DMS 273 (cell line): ENCODE measurements around the gene COL4A1.
A peak's percentile ranks its signal among the peaks of the same experiment; 100 is the strongest.

Experiments used
- DNase-seq: peaks from one replicate; lab custom pipeline; 2025; ENCODE audit not compliant: unreplicated experiment; lab: John Stamatoyannopoulos, UW

COL4A1 gene

DNA sequence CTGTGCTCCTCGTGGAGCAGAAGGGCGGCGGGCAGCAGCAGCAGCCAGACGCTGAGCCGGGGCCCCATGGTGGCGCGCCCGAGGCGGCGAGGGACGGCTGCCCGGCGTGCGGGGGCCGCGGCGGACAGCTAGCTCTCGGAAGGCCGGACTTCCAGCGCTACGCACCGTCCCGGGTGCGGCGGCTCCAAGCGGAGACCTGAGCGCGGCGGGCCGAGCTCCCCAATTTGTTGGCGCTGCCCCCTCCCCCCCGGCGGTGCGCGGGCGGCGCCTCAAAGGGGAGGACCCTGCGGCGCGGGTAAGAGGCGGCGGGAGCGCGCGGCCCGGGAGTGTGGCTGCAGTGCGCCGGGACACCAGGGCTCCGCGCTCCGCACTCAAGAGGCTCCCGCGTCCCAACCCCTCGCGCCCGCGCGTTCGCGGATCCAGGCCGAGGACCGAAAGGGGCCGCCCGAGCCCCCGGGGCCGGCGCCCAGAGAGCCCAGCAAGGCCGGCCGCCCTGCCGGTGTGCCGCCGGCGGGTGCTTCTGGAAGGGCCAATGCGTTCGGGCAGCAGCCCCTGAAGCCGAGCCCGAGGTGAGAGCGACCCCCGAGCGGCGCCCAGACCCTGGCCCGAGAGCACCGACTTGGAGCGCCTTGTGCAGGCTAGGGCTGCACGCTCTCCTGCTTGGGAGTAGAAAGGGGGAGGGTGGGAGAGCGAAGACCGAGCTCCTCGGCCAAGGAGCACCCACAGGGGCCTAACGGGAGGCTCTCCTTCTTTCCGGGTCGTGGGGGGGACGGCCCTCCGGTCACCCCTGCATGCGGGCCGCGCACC lies at the start of gene COL4A1, which contains the start of gene COL4A2:
Gene COL4A1, minus strand, starts transcription at position 198 of the 807 bp plus-strand sequence. Its CDS starts 130 bp downstream, at position 68.
Gene COL4A2, plus strand, starts transcription at position 325 of the 807 bp plus-strand sequence. CDS start 620 bp downstream, outside the sequence.
- DNase-seq = peak; percentile 77

GRCh38 chr13:110356362-110356761 lies 49.4 kb upstream of the COL4A1 start:
- DNase-seq = no peak

GRCh38 chr13:110354715-110355473 lies 47.9 kb upstream of the COL4A1 start:
- no peak for DNase-seq

GRCh38 chr13:110354123-110354627 lies 47.2 kb upstream of the COL4A1 start:
- no peak for DNase-seq

GRCh38 chr13:110353339-110353977 lies 46.5 kb upstream of the COL4A1 start:
- no peak for DNase-seq

DNA sequence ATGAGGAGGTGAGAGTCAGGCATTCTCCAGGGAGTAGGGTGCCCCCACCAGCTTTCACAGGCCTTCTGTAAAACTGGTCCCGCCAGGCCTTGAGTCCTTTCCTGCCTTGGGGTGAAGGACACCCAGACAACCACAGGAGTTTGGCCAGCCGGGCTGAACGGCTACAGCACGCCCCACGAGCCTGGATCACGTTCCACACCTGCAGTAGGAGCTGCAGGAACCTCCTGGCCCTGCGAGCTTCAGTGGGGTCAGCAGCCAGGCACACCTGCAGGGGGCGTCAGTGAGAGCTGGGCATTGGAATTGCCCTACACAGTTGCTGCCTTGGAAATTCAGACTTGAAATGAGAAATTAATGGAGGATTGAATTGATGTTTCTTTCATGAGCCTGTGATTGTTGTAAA lies 45.8 kb upstream of the COL4A1 start:
- peak; percentile 1 for DNase-seq

DNA sequence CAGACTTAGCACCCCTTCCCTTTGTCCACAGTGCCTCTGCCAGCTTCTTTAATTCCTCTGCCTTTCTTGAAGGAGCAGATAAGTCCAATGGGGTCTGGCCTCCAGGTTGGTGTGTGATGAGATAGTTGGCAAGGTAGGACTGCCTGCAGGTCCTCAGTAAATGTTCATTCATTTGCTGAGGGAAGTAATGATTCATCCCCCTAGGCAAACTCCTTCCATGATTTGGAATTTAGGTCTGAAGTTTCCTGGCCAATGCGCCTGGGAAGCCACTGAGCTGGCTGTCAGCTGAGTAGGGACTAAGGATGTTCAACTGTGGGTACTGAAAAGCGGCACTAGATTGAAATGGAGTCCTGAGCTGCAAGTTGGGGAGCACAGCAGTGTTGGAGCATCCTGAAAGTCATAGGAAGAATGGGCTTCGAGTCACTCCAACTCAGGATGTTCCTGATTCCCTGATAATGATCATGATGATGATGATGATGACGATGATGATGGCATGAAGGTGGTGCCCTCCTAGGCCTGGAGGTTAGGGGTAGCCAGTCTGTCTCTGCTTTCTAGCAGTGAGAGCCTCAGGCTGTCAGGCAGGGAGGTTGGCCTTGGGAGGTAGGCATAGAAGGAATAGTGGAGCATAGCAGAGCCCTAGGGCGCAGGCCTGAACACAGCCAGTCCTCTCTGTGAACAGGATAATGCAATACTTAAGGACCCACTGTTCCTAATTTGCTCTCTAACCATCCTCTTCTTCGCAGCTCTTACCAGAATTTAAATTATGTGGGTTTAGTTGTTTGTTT lies 44.9 kb upstream of the COL4A1 start:
- DNase-seq = no peak

DNA sequence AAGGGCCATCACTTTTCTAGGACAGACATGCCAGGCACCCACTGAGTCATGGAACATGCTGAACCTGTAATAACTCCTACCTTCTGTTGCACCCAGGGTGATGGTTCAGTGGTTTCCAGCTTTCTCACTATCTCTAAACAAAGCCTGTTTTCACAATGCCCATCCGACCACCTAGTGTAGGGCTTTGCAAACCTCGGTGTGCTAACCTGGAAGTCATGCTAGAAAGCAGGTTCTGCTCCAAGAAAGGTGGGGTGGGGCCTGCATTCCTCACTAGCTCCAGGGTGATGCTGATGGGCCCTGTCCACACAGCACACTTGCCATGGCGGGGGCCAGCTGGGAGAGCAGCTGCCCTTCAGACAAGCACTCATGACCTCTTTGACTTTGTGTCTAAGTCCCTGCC lies 43.6 kb upstream of the COL4A1 start:
- no peak for DNase-seq

- DNase-seq = no peak
These were observed 43.1 kb upstream of the COL4A1 start for GRCh38 chr13:110350049-110350448.

DNA sequence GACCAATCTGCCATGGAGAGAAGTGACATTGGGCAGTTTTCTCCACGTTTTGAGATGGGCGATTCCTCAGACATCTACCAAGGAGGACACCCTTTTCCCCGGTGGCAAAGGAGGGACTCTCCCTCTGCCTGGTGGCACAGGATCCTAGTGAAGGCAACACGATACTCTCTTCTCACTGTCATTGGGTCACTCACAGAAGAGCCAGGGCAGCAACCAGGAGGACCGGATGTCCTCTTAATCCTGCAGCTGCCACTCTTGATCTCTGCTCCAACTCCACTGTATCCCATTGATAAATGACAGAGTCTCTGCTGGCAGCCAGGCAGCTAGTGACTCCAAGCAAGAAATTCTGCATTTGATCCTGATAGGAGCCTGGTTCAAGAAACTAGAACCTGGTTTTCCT lies 42.3 kb upstream of the COL4A1 start:
- DNase-seq = no peak

- DNase-seq = no peak
These were observed 41.5 kb upstream of the COL4A1 start for GRCh38 chr13:110348309-110349105.

- no peak for DNase-seq
These were observed 40.8 kb upstream of the COL4A1 start for GRCh38 chr13:110347535-110348308.

- no peak for DNase-seq
These were observed 40.1 kb upstream of the COL4A1 start for GRCh38 chr13:110347088-110347487.

DNA sequence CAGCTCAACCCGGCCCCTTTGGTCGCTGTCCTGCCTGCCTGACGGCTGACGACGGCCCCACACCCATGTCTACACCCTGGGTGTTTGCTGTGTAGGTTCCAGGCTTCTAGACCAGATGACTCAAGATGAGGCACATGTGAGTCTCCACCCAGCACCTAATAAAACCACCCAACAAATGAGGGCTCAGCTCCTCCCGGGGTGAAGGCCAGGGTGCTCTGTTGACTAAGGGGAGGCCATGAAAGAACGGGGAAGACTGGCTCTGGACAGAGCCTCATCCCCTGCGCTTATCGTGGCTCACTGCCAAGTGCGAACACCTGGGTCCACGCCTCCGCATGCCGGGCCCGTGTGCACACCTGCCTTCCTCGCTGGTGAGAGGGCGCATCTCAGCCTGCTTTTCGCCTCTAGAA lies 39.7 kb upstream of the COL4A1 start:
- no peak for DNase-seq

DNA sequence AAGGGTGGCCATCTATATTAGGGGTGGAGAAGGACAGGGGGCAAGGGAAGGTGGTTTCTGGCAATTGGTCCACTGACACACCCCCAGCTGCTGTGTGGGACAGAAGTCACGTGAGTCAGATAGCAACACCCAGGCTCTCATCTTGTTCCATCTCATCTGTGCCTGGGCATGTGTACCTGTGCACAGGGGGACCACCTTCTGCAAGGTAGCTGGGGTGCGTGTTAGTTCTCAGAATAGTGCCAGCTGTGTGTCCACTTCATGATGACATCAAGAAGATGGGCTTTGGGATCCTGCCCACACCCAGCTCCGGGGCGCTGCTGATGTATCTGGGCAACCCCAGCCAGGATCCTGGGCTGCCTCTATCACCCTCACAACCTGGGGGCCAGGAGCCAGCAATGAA lies 38.7 kb upstream of the COL4A1 start:
- DNase-seq = no peak

- no peak for DNase-seq
These were observed 38.3 kb upstream of the COL4A1 start for GRCh38 chr13:110345266-110345665.

DNA sequence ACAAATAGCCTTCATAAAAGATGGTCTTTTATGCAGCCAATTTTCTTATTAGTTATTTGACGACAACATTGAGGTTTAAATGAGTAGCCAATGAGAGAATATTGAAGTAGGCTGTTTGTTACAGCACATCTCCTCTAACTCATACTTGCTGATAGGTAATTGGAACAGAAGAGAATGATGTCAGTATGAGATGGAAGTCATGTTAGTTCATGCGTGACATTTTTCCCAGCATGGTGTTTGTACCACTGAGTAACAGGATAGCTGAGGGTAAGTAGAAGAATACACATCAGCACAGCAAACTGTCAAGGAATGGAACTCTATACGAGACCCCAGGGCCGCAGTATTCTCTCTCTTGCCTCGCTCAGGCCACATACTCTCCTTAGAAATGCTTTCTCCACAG lies 37.4 kb upstream of the COL4A1 start:
- no peak for DNase-seq

DNA sequence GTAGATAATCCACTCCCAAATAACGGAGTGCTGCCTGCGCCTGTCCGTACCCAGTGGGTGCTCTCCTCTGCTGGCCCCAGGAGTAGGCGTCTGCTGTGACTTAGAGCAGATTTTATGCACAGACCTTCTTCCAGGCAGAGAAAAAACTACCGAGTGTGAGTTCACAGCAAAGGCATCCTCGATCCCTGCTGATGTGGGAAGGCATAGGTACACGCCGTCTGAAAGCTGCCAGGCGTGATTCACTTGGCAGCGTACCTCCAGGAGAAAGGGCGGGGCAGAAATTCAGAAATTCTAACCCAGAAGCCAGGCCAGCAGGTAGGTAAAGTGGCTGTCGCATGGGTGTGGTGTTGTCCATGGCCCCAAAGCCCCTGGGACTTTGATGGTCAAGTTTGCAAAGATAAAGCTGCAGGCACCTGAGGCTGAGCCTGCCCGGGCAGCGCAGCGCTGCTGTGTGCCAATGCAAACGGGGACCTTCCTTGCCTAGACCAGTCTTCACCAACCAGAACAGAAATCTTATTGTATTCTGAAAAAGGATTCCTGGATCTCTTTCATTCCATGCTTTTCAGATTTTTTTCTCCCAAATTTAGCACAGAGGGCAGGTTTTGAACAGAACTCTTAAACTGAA lies 36.4 kb upstream of the COL4A1 start:
- no peak for DNase-seq

DNA sequence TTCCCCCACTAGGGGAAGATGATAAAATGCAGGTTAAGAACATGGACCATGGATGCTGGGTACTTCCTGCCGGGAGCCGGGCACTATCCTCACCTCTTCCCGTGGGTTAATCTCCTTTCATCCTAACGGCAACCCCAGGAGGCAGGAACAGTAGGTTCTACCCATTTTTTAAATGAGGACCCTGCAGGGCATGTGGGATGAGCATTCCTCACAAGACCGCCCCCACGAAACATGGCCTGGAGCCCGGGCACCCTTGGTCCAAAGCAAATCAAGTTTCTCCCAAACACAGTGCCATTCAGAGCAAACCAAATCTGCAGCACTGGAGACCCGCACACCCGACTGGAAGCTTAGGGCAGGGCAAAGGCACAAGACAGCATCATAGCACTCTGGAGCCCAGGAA lies 35.5 kb upstream of the COL4A1 start:
- no peak for DNase-seq
